GM23338 (cell line): ENCODE results near the gene PALLD.

ENCODE experiments used
- CREB1 ChIP-seq: fragments of 250-450 bp; sonication (Bioruptor Pico); IDR thresholded peaks from 2 replicates; pipeline ENCODE4 v1.5.0; 2020; ENCODE audit warnings: low read depth, mild to moderate bottlenecking, moderate library complexity
- CTCF ChIP-seq, 2 experiments: fragments of 200-600 bp in 1 of 2; sonication (generic) in 1 of 2; conservative IDR thresholded peaks; 2 replicates each; pipeline versions ENCODE4 v1.5.1 to v1.6.1; 2016 to 2017; ENCODE audit warnings: antibody characterized with exemption in 2 of 2, low read depth in 2 of 2, mild to moderate bottlenecking in 2 of 2, moderate library complexity in 1 of 2
- EZH2 ChIP-seq: fragments of 200-600 bp; sonication (generic); IDR thresholded peaks from one replicate; pipeline ENCODE4 v1.8.0; 2017; ENCODE audit warnings: antibody characterized with exemption, mild to moderate bottlenecking, low read depth; ENCODE audit not compliant: unreplicated experiment
- EZH2phosphoT487 ChIP-seq: fragments of 200-600 bp; sonication (generic); IDR thresholded peaks from one replicate; pipeline ENCODE4 v1.8.1; 2018; ENCODE audit warnings: antibody characterized with exemption; ENCODE audit not compliant: unreplicated experiment
- POLR2AphosphoS5 ChIP-seq: IDR thresholded peaks from 2 replicates; pipeline ENCODE4 v1.6.1; 2016; ENCODE audit warnings: antibody characterized with exemption, low read depth
- REST ChIP-seq: IDR thresholded peaks from one replicate; pipeline ENCODE4 v1.6.1; 2018; ENCODE audit warnings: antibody characterized with exemption; ENCODE audit not compliant: unreplicated experiment
- STAT1 ChIP-seq: IDR thresholded peaks from one replicate; pipeline ENCODE4 v1.6.1; 2016; ENCODE audit warnings: antibody characterized with exemption; ENCODE audit not compliant: unreplicated experiment

- TF ChIP-seq CREB1 (CRISPR knock-in tag) (no peak), POLR2AphosphoS5 (no peak), CTCF (conservative IDR thresholded peaks at IDR 0.05; ENCODE audit: low read depth in 2 of 2) (no peak), EZH2 (no peak), EZH2phosphoT487 (no peak), STAT1 (no peak), REST (no peak)
Measured at GRCh38 chr4:168656055-168656660, 159.3 kb downstream of the PALLD start.
